ENCODE data around the gene MRPL42. TPM values are rescaled to one million over a fixed set of nuclear protein-coding genes. Genes with fewer than 3 reads are reported as not detected.

MRPL42 gene
- total RNA-seq, 1 experiment from 2014 or later, result 119 TPM

GRCh38 chr12:93442411-93443340, 24.6 kb upstream of the MRPL42 start:
- Histone ChIP-seq H3K4me2 (ENCODE audit: low read length) (peak overlapping the region; percentile 91), H3K27ac (ENCODE audit: low read length) (peak overlapping the region; percentile 59), H3K79me2 (ENCODE audit: low read length) (peaks cover 41% of the 10 kb centered on the region), H3K9me2 (replicated peaks; ENCODE audit: low read length) (no peaks in the 10 kb centered on the region), H3K36me3 (ENCODE audit: low read depth, low read length) (no peaks in the 10 kb centered on the region), H3K9me3 (ENCODE audit: low read length) (no peaks in the 10 kb centered on the region), H2AFZ (ENCODE audit: low read length) (peak overlapping the region; percentile 84), H3K4me1 (ENCODE audit: insufficient read depth, low read length) (peaks cover 27% of the 10 kb centered on the region), H3K4me3 (ENCODE audit: low read length) (peak overlapping the region; percentile 86), H3K9ac (ENCODE audit: low read length) (peak overlapping the region; percentile 95), H3F3A (ENCODE audit: low read length, unreplicated experiment) (no peaks in the 10 kb centered on the region), H3K27me3 (ENCODE audit: low read length) (no peaks in the 10 kb centered on the region), H4K20me1 (ENCODE audit: low read length) (peaks cover 34% of the 10 kb centered on the region)
- intact Hi-C loops (cut with micrococcal nuclease), result loop anchor here (10.0 kb wide), 1 partner anchor 662 kb away; no protein-coding TSS in a partner anchor
- BruUV-seq (replicated peaks), result TSS peak; percentile 85
- ChIA-PET POLR2A (ENCODE audit: unreplicated experiment) (interaction anchor here (0.5 to 0.6 kb wide), 2 partner anchors 366 to 696 kb away, joined by 3 read pairs; no protein-coding TSS in a partner anchor), CTCF (interaction anchor here (0.6 kb wide), 1 partner anchor 515 kb away, joined by 4 read pairs; no protein-coding TSS in a partner anchor)
- peak; percentile 24 for DNase-seq
- ATAC-seq, result peak; percentile 1; the same call in 1 of the 2 replicates
- TF ChIP-seq EZH2 (IDR thresholded peaks at IDR 0.05; ENCODE audit: low read length, unreplicated experiment), result no peak
- TF ChIP-seq CTCF (conservative IDR thresholded peaks at IDR 0.05; ENCODE audit: low read depth, low read length), result no peak

- ChIA-PET POLR2A (ENCODE audit: unreplicated experiment) (interaction anchor here (0.6 kb wide), 1 partner anchor 365 kb away, joined by 3 read pairs; no protein-coding TSS in a partner anchor), CTCF (interaction anchor here (0.6 kb wide), 1 partner anchor 516 kb away, joined by 4 read pairs; no protein-coding TSS in a partner anchor)
- Histone ChIP-seq H3K4me2 (ENCODE audit: low read length) (no peak overlapping the region), H3K9ac (ENCODE audit: low read length) (no peak overlapping the region), H3K9me2 (replicated peaks; ENCODE audit: low read length) (no peaks in the 10 kb centered on the region), H3K27me3 (ENCODE audit: low read length) (no peaks in the 10 kb centered on the region), H3K4me3 (ENCODE audit: low read length) (no peak overlapping the region), H3K27ac (ENCODE audit: low read length) (no peak overlapping the region), H3K36me3 (ENCODE audit: low read depth, low read length) (no peaks in the 10 kb centered on the region), H3K79me2 (ENCODE audit: low read length) (peaks cover 32% of the 10 kb centered on the region), H2AFZ (ENCODE audit: low read length) (no peak overlapping the region), H3K9me3 (ENCODE audit: low read length) (no peaks in the 10 kb centered on the region), H3K4me1 (ENCODE audit: insufficient read depth, low read length) (peaks cover 26% of the 10 kb centered on the region), H4K20me1 (ENCODE audit: low read length) (peaks cover 25% of the 10 kb centered on the region), H3F3A (ENCODE audit: low read length, unreplicated experiment) (no peaks in the 10 kb centered on the region)
- DNase-seq (no peak), ATAC-seq (no peak)
- TF ChIP-seq EZH2 (IDR thresholded peaks at IDR 0.05; ENCODE audit: low read length, unreplicated experiment) (no peak), CTCF (conservative IDR thresholded peaks at IDR 0.05; ENCODE audit: low read depth, low read length) (no peak), EZH2phosphoT487 (IDR thresholded peaks at IDR 0.05; ENCODE audit: borderline replicate concordance, low read length) (no peak)
- BruUV-seq (replicated peaks), result no TSS peak
- intact Hi-C loops (cut with micrococcal nuclease), result loop anchor here (10.0 kb wide), 1 partner anchor 661 kb away; no protein-coding TSS in a partner anchor
Measured at GRCh38 chr12:93443576-93443975, 23.7 kb upstream of the MRPL42 start.

Measured in PC-3 (cell line).